ENCODE results near the gene MIGA2.

DNA sequence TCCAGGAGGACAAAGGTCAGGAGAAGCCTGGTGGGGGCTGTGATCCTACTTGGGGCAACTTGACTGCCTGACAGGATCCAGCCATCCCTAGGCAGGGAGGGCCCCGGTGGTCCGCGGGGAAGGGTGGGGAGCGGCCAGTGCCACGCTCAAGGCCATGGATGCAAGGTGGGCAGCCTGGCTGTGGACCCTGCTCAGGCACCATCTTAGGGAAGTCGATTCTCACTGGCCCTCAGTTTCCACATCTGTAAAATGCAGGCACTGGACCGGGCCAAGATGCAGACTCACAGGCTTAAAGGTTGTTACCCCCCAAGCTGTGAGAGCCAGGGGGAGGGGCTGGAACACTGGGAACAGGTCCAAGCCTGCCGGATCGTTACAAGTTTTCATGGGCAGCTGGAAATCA is 35.7 kb downstream of the MIGA2 start:
- TF ChIP-seq, protein P1, sequence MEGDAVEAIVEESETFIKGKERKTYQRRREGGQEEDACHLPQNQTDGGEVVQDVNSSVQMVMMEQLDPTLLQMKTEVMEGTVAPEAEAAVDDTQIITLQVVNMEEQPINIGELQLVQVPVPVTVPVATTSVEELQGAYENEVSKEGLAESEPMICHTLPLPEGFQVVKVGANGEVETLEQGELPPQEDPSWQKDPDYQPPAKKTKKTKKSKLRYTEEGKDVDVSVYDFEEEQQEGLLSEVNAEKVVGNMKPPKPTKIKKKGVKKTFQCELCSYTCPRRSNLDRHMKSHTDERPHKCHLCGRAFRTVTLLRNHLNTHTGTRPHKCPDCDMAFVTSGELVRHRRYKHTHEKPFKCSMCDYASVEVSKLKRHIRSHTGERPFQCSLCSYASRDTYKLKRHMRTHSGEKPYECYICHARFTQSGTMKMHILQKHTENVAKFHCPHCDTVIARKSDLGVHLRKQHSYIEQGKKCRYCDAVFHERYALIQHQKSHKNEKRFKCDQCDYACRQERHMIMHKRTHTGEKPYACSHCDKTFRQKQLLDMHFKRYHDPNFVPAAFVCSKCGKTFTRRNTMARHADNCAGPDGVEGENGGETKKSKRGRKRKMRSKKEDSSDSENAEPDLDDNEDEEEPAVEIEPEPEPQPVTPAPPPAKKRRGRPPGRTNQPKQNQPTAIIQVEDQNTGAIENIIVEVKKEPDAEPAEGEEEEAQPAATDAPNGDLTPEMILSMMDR (IDR thresholded peaks at IDR 0.05): no peak
- no peak for TF ChIP-seq POLR2A (IDR thresholded peaks at IDR 0.05)

All from esophagus squamous epithelium (tissue), 4 donors.